Neural cell (in vitro differentiated cells): ENCODE results near the gene FCRLA. TPM values are rescaled to one million over a fixed set of nuclear protein-coding genes. Genes with fewer than 3 reads are reported as not detected.

ENCODE experiments used
- H2AFZ ChIP-seq: fragments of 200-600, 300-800 bp; sonication (generic), shearing (Covaris generic); 2 replicates; pipeline ENCODE4 v1.6.0; 2014; ENCODE audit warnings: low read depth, mild to moderate bottlenecking, antibody characterized with exemption, low read length, moderate library complexity
- H3F3A ChIP-seq: fragments of 200-600 bp; shearing (Covaris generic); 2 replicates; pipeline ENCODE4 v1.6.1; 2016; ENCODE audit warnings: mild to moderate bottlenecking, moderate library complexity, mixed read lengths, antibody characterized with exemption, low read length; ENCODE audit not compliant: insufficient read depth, poor library complexity, severe bottlenecking
- H3K27ac ChIP-seq: fragments of 200-600, 300-800 bp; sonication (generic), shearing (Covaris generic); 2 replicates; pipeline ENCODE4 v1.5.1; 2014; ENCODE audit warnings: mild to moderate bottlenecking, low read length, moderate library complexity
- H3K27me3 ChIP-seq: fragments of 300-800, 200-600 bp; sonication (generic), shearing (Covaris generic); 2 replicates; pipeline ENCODE4 v1.6.0; 2014; ENCODE audit warnings: mild to moderate bottlenecking, low read depth, low read length, moderate library complexity; ENCODE audit not compliant: insufficient read depth
- H3K36me3 ChIP-seq: fragments of 300-800, 200-600 bp; sonication (generic), shearing (Covaris generic); 2 replicates; pipeline ENCODE4 v1.5.1; 2014; ENCODE audit warnings: mild to moderate bottlenecking, antibody characterized with exemption, low read length, moderate library complexity; ENCODE audit not compliant: insufficient read depth
- H3K4me2 ChIP-seq: fragments of 300-800, 200-600 bp; sonication (generic), shearing (Covaris generic); 2 replicates; pipeline ENCODE4 v1.6.0; 2014; ENCODE audit warnings: mild to moderate bottlenecking, low read length
- H3K4me3 ChIP-seq: fragments of 300-800, 200-600 bp; sonication (generic), shearing (Covaris generic); 2 replicates; pipeline ENCODE4 v1.5.1; 2014; ENCODE audit warnings: mild to moderate bottlenecking, low read length, moderate library complexity
- H3K79me2 ChIP-seq: fragments of 200-600 bp; shearing (Covaris generic); replicated peaks from 2 replicates; pipeline ENCODE4 v1.6.0; 2014; ENCODE audit warnings: mild to moderate bottlenecking, low read length, moderate library complexity; ENCODE audit not compliant: insufficient read depth
- H3K9ac ChIP-seq: fragments of 300-800, 200-600 bp; sonication (generic), shearing (Covaris generic); 2 replicates; pipeline ENCODE4 v1.6.1; 2016; ENCODE audit warnings: mild to moderate bottlenecking, low read length, mixed read lengths
- H3K9me2 ChIP-seq: fragments of 200-600 bp; shearing (Covaris generic); 2 replicates; pipeline ENCODE4 v1.6.1; 2016; ENCODE audit warnings: mild to moderate bottlenecking, low read length, mixed read lengths; ENCODE audit not compliant: insufficient read depth
- H3K9me3 ChIP-seq: fragments of 200-600, 300-800 bp; sonication (generic), shearing (Covaris generic); 2 replicates; pipeline ENCODE4 v1.6.1; 2016; ENCODE audit warnings: mild to moderate bottlenecking, mixed run types, low read length, moderate library complexity, mixed read lengths
- H4K20me1 ChIP-seq: fragments of 200-600 bp; shearing (Covaris generic); 2 replicates; pipeline ENCODE4 v1.6.1; 2016; ENCODE audit warnings: mild to moderate bottlenecking, mixed run types; ENCODE audit not compliant: insufficient read depth
- CTCF ChIP-seq: fragments of 450-650 bp; IDR thresholded peaks from 2 replicates; pipeline ENCODE4 v1.5.1; 2014; ENCODE audit warnings: antibody characterized with exemption, mild to moderate bottlenecking, moderate library complexity; ENCODE audit not compliant: poor library complexity, severe bottlenecking
- EP300 ChIP-seq: fragments of 450-650 bp; conservative IDR thresholded peaks from 2 replicates; pipeline ENCODE4 v1.6.1; 2014; ENCODE audit warnings: antibody characterized with exemption, mild to moderate bottlenecking, moderate library complexity; ENCODE audit not compliant: poor library complexity, severe bottlenecking
- EZH2 ChIP-seq: fragments of 200-600, 300-800 bp; shearing (Covaris generic), sonication (generic); IDR thresholded peaks from 2 replicates; pipeline ENCODE4 v1.6.1; 2014; ENCODE audit warnings: antibody characterized with exemption, low read length, borderline replicate concordance, mild to moderate bottlenecking; ENCODE audit not compliant: insufficient read depth, poor library complexity, severe bottlenecking
- MXI1 ChIP-seq: fragments of 450-650 bp; conservative IDR thresholded peaks from 2 replicates; pipeline ENCODE4 v1.6.1; 2014; ENCODE audit warnings: antibody characterized with exemption, mild to moderate bottlenecking; ENCODE audit not compliant: poor library complexity, severe bottlenecking
- POLR2AphosphoS5 ChIP-seq: IDR thresholded peaks from 2 replicates; pipeline ENCODE4 v1.6.1; 2012
- RAD21 ChIP-seq: fragments of 450-650 bp; conservative IDR thresholded peaks from 2 replicates; pipeline ENCODE4 v1.6.1; 2014; ENCODE audit warnings: antibody characterized with exemption, mild to moderate bottlenecking, moderate library complexity
- REST ChIP-seq: IDR thresholded peaks from 2 replicates; pipeline ENCODE4 v1.6.1; 2012; ENCODE audit warnings: borderline replicate concordance
- SMC3 ChIP-seq: fragments of 450-650 bp; conservative IDR thresholded peaks from 2 replicates; pipeline ENCODE4 v1.6.1; 2014; ENCODE audit warnings: antibody characterized with exemption, mild to moderate bottlenecking, moderate library complexity; ENCODE audit not compliant: poor library complexity
- TAF1 ChIP-seq: IDR thresholded peaks from 2 replicates; pipeline ENCODE4 v1.6.1; 2012; ENCODE audit warnings: low read depth
- polyA plus RNA-seq: library from polyadenylated mRNA; depleted of rRNA; stranded (reverse); fragments of >200 nt; gene quantifications from 2 replicates; pipeline ENCODE4 v1.2.3, GENCODE V29; 2014

FCRLA gene
- polyA plus RNA-seq, 1 donor from 2014 or later: not detected

GRCh38 chr1:161720422-161720821 is 13.4 kb downstream of the FCRLA start:
- H3K36me3 ChIP-seq: no peaks in the 10 kb centered on the region
- H3K4me2 ChIP-seq: no peak overlapping the region
- no peak overlapping the region for H3K4me3 ChIP-seq
- H3K27ac ChIP-seq: no peak overlapping the region
- no peak overlapping the region for H3K9ac ChIP-seq
- H3K9me2 ChIP-seq: no peaks in the 10 kb centered on the region
- H3K9me3 ChIP-seq: no peaks in the 10 kb centered on the region
- H3K27me3 ChIP-seq: peaks cover 11% of the 10 kb centered on the region
- TF ChIP-seq RAD21: no peak
- TF ChIP-seq MXI1: no peak
- no peak for TF ChIP-seq REST
- no peak for TF ChIP-seq SMC3
- TF ChIP-seq TAF1: no peak
- TF ChIP-seq POLR2AphosphoS5: no peak
- TF ChIP-seq EP300: no peak
- no peak for TF ChIP-seq EZH2
- TF ChIP-seq CTCF: no peak
- no peaks in the 10 kb centered on the region for H3K79me2 ChIP-seq
- H3F3A ChIP-seq: no peaks in the 10 kb centered on the region
- H4K20me1 ChIP-seq: no peaks in the 10 kb centered on the region
- H2AFZ ChIP-seq: no peak overlapping the region

- Histone ChIP-seq H3K9ac (no peak within 1 kb of the TSS), H3K4me2 (no peak within 1 kb of the TSS)
These were observed 14.1 kb downstream of the FCRLA start, which contains the start of gene FCRLB for GRCh38 chr1:161720956-161721737. TSS of gene FCRLB (plus strand) at chr1:161721544. CDS start at chr1:161722673, 1,129 bp downstream.

More at GRCh38 chr1:161720956-161721737, 14.1 kb downstream of the FCRLA start, which contains the start of gene FCRLB:
- Histone ChIP-seq H3K27ac (no peak within 1 kb of the TSS), H3K79me2 (no peaks in the 10 kb centered on the region), H3F3A (no peaks in the 10 kb centered on the region), H3K4me3 (no peak within 1 kb of the TSS), H2AFZ (no peak within 1 kb of the TSS), H4K20me1 (no peaks in the 10 kb centered on the region), H3K9me2 (no peaks in the 10 kb centered on the region), H3K9me3 (no peaks in the 10 kb centered on the region), H3K27me3 (peaks cover 11% of the 10 kb centered on the region), H3K36me3 (no peaks in the 10 kb centered on the region)
- TF ChIP-seq EZH2 (no peak), EP300 (no peak), REST (no peak), POLR2AphosphoS5 (no peak), MXI1 (no peak), SMC3 (no peak), CTCF (no peak), TAF1 (no peak), RAD21 (no peak)
